Measurements from ENCODE around the gene TMEM37.

TMEM37 gene

GRCh38 chr2:119487434-119488244 lies 56.0 kb downstream of the TMEM37 start:
- in situ Hi-C loops (cut with MboI; ENCODE audit: low sequenced_read_pairs), result no loop called here
